ENCODE measurements around the gene CHRNB4.

CHRNB4 gene

GRCh38 chr15:78630886-78631633 is 9.9 kb downstream of the CHRNB4 start:
- DNase-seq: no peak

- DNase-seq: no peak
Observed at GRCh38 chr15:78629716-78630065, 11.3 kb downstream of the CHRNB4 start.

GRCh38 chr15:78629031-78629715 is 11.8 kb downstream of the CHRNB4 start:
- DNase-seq: no peak

- DNase-seq: no peak
Observed at GRCh38 chr15:78628227-78628626, 12.8 kb downstream of the CHRNB4 start.

- DNase-seq: no peak
Observed at GRCh38 chr15:78627348-78627747, 13.7 kb downstream of the CHRNB4 start.

GRCh38 chr15:78626381-78626995 is 14.5 kb downstream of the CHRNB4 start:
- no peak for DNase-seq

GRCh38 chr15:78625606-78626280 is 15.3 kb downstream of the CHRNB4 start:
- DNase-seq: peak; percentile 64

GRCh38 chr15:78624651-78625590 is 16.1 kb downstream of the CHRNB4 start:
- DNase-seq: no peak

- no peak for DNase-seq
Observed at GRCh38 chr15:78623786-78624497, 17.1 kb downstream of the CHRNB4 start.

- DNase-seq: no peak
Observed at GRCh38 chr15:78621810-78622402, 19.1 kb downstream of the CHRNB4 start.

GRCh38 chr15:78620527-78621421 is 20.2 kb downstream of the CHRNB4 start, which contains the start of gene CHRNA3:
Gene CHRNA3 (minus strand): TSS chr15:78620996. CDS start chr15:78620794, 202 bp downstream.
- no peak for DNase-seq

GRCh38 chr15:78620021-78620526 is 20.9 kb downstream of the CHRNB4 start:
- peak; percentile 18 for DNase-seq

GRCh38 chr15:78619022-78619950 is 21.7 kb downstream of the CHRNB4 start:
- no peak for DNase-seq

- peak; percentile 64 for DNase-seq
Observed at GRCh38 chr15:78618490-78618934, 22.5 kb downstream of the CHRNB4 start.

GRCh38 chr15:78618064-78618463 is 22.9 kb downstream of the CHRNB4 start:
- DNase-seq: no peak

GRCh38 chr15:78617516-78617915 is 23.5 kb downstream of the CHRNB4 start:
- DNase-seq: no peak

GRCh38 chr15:78617076-78617475 is 23.9 kb downstream of the CHRNB4 start:
- DNase-seq: no peak

GRCh38 chr15:78616506-78616905 is 24.5 kb downstream of the CHRNB4 start:
- DNase-seq: no peak
